ENCODE data around the gene AAK1.

- TF ChIP-seq CTCF (IDR thresholded peaks at IDR 0.05; ENCODE audit: low read depth, low read length, poor library complexity, severe bottlenecking) = no peak
- no peak for TF ChIP-seq EZH2phosphoT487 (IDR thresholded peaks at IDR 0.05; ENCODE audit: borderline replicate concordance, low read length)
These were observed 150.3 kb downstream of the AAK1 start for GRCh38 chr2:69493268-69493667.

All from DOHH2 (cell line).